Right atrium auricular region (tissue), 2 donors: ENCODE results near the gene MYADM. TPM values are rescaled to one million over a fixed set of nuclear protein-coding genes. Genes with fewer than 3 reads are reported as not detected.
A peak's percentile ranks its signal among the peaks of the same experiment; 100 is the strongest.

Experiments used
- DNase-seq: peaks from one replicate; pipeline ENCODE4 v3.0.0-alpha.2; 2019; ENCODE audit warnings: low spot score
- H3K27ac ChIP-seq, 2 donors: fragments of 200-600 bp; sonication (generic); 1 replicate in 1 of 2; 2 replicates in 1 of 2; pipeline ENCODE4 v1.5.1; 2016 to 2019
- H3K27me3 ChIP-seq, 2 donors: fragments of 200-600 bp; sonication (generic); one replicate each; pipeline versions ENCODE4 v1.5.1 to v1.6.0; 2017 to 2019
- H3K36me3 ChIP-seq: fragments of 200-600 bp; sonication (generic); one replicate; pipeline ENCODE4 v1.5.1; 2016
- H3K4me1 ChIP-seq, 2 donors: fragments of 200-600 bp; sonication (generic); one replicate each; pipeline versions ENCODE4 v1.5.1 to v1.6.0; 2017 to 2019
- H3K4me3 ChIP-seq, 2 donors: fragments of 200-600 bp; sonication (generic); 1 replicate in 1 of 2; 2 replicates in 1 of 2; pipeline ENCODE4 v1.5.1; 2017 to 2019; ENCODE audit warnings: mild to moderate bottlenecking in 1 of 2, moderate library complexity in 1 of 2
- H3K9me3 ChIP-seq, 2 donors: fragments of 200-600 bp; sonication (generic); one replicate each; pipeline ENCODE4 v1.5.1; 2019
- CTCF ChIP-seq, 2 donors: fragments of 200-600 bp; sonication (generic); IDR thresholded peaks; one replicate each; pipeline ENCODE4 v1.5.1; 2019; ENCODE audit warnings: antibody characterized with exemption in 2 of 2
- total RNA-seq, 2 donors: library from RNA; depleted of rRNA; stranded (reverse); fragments of >200 nt; gene quantifications; one replicate each; pipeline ENCODE4 v1.1.0, GENCODE V29; 2016

MYADM gene
- total RNA-seq, 2 donors from 2014 or later, result 117 to 150 TPM

GRCh38 chr19:53876651-53877224 is 9.1 kb downstream of the MYADM start:
- Histone ChIP-seq H3K9me3 (no peaks in the 10 kb centered on the region), H3K4me1 (peaks cover 0 to 36% of the 10 kb centered on the region in 2 donors), H3K27ac (no peak overlapping the region), H3K36me3 (peaks cover 44% of the 10 kb centered on the region), H3K27me3 (peaks cover 0 to 2% of the 10 kb centered on the region in 2 donors), H3K4me3 (no peak overlapping the region)
- no peak for DNase-seq
- no peak for TF ChIP-seq CTCF (IDR thresholded peaks at IDR 0.05)

- no peak for TF ChIP-seq CTCF (IDR thresholded peaks at IDR 0.05)
- Histone ChIP-seq H3K4me1 (peaks cover 0 to 36% of the 10 kb centered on the region in 2 donors), H3K36me3 (peaks cover 39% of the 10 kb centered on the region), H3K27ac (no peak overlapping the region), H3K27me3 (peaks cover 0 to 8% of the 10 kb centered on the region in 2 donors), H3K9me3 (no peaks in the 10 kb centered on the region), H3K4me3 (no peak overlapping the region)
- no peak for DNase-seq
These were observed 9.7 kb downstream of the MYADM start for GRCh38 chr19:53877361-53877766.

GRCh38 chr19:53878776-53879139 is 11.1 kb downstream of the MYADM start:
- H3K27ac ChIP-seq, result peak overlapping the region in 1 of 2 donors; percentile 27

GRCh38 chr19:53879140-53880081 is 11.7 kb downstream of the MYADM start:
- Histone ChIP-seq H3K9me3 (no peaks in the 10 kb centered on the region), H3K4me3 (peak overlapping the region; percentile 45 to 58), H3K27ac (peak overlapping the region in 1 of 2 donors; percentile 27), H3K27me3 (peaks cover 14 to 17% of the 10 kb centered on the region in 2 donors), H3K36me3 (peaks cover 18% of the 10 kb centered on the region), H3K4me1 (peaks cover 0 to 34% of the 10 kb centered on the region in 2 donors)
- TF ChIP-seq CTCF (IDR thresholded peaks at IDR 0.05), result no peak
- peak; percentile 95 for DNase-seq

More at GRCh38 chr19:53878776-53879139, 11.1 kb downstream of the MYADM start:
- Histone ChIP-seq H3K27me3 (peaks cover 14% of the 10 kb centered on the region in 2 donors), H3K36me3 (peaks cover 25% of the 10 kb centered on the region), H3K9me3 (no peaks in the 10 kb centered on the region), H3K4me3 (peak overlapping the region; percentile 45 to 58), H3K4me1 (peaks cover 0 to 38% of the 10 kb centered on the region in 2 donors)
- no peak for DNase-seq
- no peak for TF ChIP-seq CTCF (IDR thresholded peaks at IDR 0.05)

- H3K4me1 ChIP-seq, result peaks cover 0 to 32% of the 10 kb centered on the region in 2 donors
- H3K9me3 ChIP-seq, result no peaks in the 10 kb centered on the region
- peaks cover 14 to 17% of the 10 kb centered on the region in 2 donors for H3K27me3 ChIP-seq
- H3K27ac ChIP-seq, result no peak overlapping the region
- no peak overlapping the region for H3K4me3 ChIP-seq
- TF ChIP-seq CTCF (IDR thresholded peaks at IDR 0.05), result no peak
- H3K36me3 ChIP-seq, result peaks cover 6% of the 10 kb centered on the region
- DNase-seq, result no peak
These were observed 13.2 kb downstream of the MYADM start for GRCh38 chr19:53880711-53881481.
